GF-D8 (cell line): Measurements from ENCODE around the gene SF3B3.
A peak's percentile ranks its signal among the peaks of the same experiment; 100 is the strongest.

ENCODE experiments used
- DNase-seq: peaks from one replicate; lab custom pipeline; 2025; lab: John Stamatoyannopoulos, UW

SF3B3 gene

GRCh38 chr16:70523743-70524398, at the start of gene SF3B3:
Gene SF3B3, plus strand, starts transcription at chr16:70523816. Its CDS starts 2,841 bp downstream, at chr16:70526657.
- peak; percentile 66 for DNase-seq

GRCh38 chr16:70474320-70475053, 49.1 kb upstream of the SF3B3 start:
- DNase-seq, result no peak

GRCh38 chr16:70475054-70475871, 48.4 kb upstream of the SF3B3 start:
- DNase-seq, result no peak

- no peak for DNase-seq
Observed at GRCh38 chr16:70476272-70477020, 47.2 kb upstream of the SF3B3 start.

GRCh38 chr16:70478169-70478568, 45.4 kb upstream of the SF3B3 start:
- DNase-seq, result no peak

GRCh38 chr16:70478912-70479341, 44.7 kb upstream of the SF3B3 start:
- no peak for DNase-seq

- no peak for DNase-seq
Observed at GRCh38 chr16:70480127-70481105, 43.2 kb upstream of the SF3B3 start.

- DNase-seq, result no peak
Observed at GRCh38 chr16:70481929-70482536, 41.6 kb upstream of the SF3B3 start.

- no peak for DNase-seq
Observed at GRCh38 chr16:70482624-70483023, 41.0 kb upstream of the SF3B3 start.

- no peak for DNase-seq
Observed at GRCh38 chr16:70483426-70483825, 40.2 kb upstream of the SF3B3 start.

GRCh38 chr16:70484867-70485266, 38.7 kb upstream of the SF3B3 start:
- DNase-seq, result no peak

- DNase-seq, result peak; percentile 24
Observed at GRCh38 chr16:70490261-70490660, 33.4 kb upstream of the SF3B3 start.

GRCh38 chr16:70493802-70494201, 29.8 kb upstream of the SF3B3 start:
- DNase-seq, result no peak

- no peak for DNase-seq
Observed at GRCh38 chr16:70494202-70494770, 29.3 kb upstream of the SF3B3 start.

GRCh38 chr16:70494777-70495176, 28.8 kb upstream of the SF3B3 start:
- DNase-seq, result no peak

- DNase-seq, result no peak
Observed at GRCh38 chr16:70495425-70496182, 28.0 kb upstream of the SF3B3 start.

- no peak for DNase-seq
Observed at GRCh38 chr16:70496513-70496912, 27.1 kb upstream of the SF3B3 start.

- peak; percentile 23 for DNase-seq
Observed at GRCh38 chr16:70508752-70509151, 14.9 kb upstream of the SF3B3 start.

GRCh38 chr16:70510216-70510615, 13.4 kb upstream of the SF3B3 start:
- DNase-seq, result no peak
